ENCODE measurements around the gene XPO6.

The XPO6 gene

DNA sequence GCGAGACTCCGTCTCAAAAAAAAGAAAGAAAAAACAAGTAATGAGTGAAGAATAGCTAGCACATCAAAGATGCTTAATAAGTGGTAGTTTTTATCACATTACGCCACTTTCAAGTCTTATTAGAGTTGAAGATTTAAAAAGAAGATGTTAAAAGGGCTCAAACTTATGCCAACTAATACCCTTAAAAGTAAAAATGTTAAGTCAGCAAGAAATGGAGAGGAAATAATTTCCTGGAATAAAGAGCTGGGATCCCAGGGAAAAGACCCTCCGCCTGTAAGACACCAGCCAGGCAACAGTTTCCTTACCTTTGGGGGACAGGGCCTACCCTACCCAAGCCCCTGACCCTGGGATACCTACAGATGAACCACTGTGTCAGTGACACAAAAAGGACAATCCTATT lies 3.6 kb downstream of the XPO6 start:
- DNase-seq (ENCODE audit: low spot score): no peak

DNA sequence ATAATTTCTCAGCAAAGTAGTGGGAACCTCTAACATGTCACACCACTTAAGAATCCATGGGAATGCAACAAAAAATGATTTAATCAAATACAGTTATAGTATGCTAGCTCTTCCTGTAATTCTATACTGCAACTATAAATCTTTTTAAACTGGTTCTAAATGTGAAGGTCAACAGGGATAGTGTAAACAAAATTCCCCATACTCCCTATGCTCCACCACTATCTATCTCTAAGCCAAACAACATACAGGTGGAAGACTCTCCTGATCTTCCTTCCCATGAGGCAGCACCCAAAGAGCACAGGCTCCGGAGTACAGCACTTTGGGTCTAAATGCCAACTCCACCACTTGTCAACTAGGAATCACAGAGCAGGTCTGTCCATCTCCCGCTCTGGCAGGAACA lies 4.4 kb downstream of the XPO6 start:
- DNase-seq (ENCODE audit: low spot score): no peak

DNA sequence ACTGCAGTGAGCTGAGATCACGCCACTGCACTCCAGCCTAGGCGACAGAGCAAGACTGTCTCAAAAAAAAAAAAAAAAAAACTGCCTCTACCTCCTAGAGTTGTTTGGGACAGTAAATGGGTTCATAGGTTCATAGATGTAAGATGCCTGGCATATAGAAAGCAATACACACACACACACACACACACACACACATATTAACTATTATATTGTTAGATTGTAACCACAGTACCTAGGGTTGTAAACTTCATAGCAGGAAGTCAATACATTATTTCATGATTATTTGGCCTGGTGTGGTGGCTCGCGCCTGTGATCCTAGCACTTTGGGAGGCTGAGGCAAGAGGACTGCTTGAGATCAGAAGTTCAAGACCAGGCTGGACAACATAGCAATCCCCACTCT lies 5.8 kb downstream of the XPO6 start:
- DNase-seq (ENCODE audit: low spot score): no peak

DNA sequence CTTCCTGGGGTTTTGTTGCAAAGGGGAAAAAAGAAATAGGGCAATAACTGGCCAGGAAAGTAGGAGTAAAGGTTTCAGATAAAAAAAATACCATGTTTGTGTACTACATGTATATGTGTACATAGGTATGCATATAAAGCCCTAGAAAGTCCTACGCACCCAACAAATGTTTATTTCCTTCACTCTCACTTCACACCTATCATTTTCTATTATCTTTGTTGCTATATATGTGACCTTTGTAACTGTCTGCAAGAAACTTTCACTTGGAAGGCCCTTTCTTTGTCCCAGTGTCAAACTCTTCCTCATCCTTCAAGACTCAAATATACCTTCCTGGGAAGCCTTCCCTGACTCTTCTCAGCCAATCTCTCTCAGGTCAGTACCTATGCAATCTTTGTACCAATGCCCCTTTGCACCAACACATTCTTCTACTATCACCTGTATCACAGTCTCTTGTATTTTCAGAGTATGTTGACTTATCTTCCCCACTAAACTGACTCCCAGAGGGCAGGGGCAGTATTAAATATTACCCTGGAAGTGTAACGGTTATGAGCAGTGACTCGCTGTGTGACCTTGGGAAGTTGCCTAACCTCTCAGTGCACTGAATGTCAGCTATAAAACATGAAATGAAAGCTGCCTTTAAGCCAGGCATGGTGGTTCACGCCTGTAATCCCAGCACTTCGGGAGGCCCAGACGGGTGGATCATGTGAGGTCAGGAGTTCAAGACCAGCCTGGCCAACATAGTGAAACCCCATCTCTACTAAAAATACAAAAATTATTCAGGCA lies 6.5 kb downstream of the XPO6 start:
- no peak for DNase-seq (ENCODE audit: low spot score)

DNA sequence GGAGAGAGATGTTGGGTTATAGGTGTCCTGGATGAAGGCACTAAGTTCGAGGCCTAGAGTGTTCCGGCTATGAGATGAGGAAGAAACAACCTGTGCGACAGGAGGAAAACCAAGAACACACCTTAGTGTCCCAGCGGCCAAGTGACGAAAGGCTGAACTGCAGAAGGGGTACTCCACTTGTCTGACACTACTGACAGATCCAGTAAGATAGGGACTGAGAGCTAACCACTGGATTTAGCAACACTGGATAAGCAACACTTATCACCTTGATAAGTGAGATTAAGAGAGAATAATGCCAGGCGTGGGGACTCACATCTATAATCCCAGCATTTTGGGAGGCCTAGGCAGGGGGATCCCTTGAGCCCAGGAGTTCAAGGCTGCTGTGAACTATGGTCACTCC lies 7.1 kb downstream of the XPO6 start:
- no peak for DNase-seq (ENCODE audit: low spot score)

GRCh38 chr16:28204204-28204603 lies 7.6 kb downstream of the XPO6 start:
- no peak for DNase-seq (ENCODE audit: low spot score)

DNA sequence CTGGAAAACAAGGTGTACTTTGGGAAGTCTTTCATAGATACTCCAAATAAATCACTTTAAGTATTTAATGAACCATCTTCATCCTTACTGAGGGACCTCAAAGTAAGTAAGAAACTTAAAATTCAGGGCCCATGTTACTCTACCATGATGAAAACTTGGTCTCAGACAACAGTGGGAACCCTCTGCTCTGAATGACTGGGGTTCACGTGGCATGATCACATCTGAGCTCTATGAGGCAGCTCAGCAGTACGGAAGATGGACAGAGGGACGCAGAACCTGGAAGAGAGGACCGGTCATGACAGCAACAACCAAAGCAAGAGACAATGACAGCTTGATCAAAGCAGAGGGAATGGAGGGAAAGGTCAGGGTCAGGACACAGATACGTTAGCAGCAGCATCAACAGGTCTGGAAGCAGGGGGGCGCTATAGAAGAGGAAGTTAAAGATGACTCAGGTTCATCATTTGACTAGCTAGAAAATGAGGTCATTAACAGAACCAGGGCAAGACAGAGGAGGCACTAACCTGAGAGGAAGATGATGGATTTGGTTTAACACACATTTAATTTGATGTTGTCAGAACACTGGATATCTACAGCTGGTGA lies 9.5 kb downstream of the XPO6 start:
- DNase-seq (ENCODE audit: low spot score): no peak

DNA sequence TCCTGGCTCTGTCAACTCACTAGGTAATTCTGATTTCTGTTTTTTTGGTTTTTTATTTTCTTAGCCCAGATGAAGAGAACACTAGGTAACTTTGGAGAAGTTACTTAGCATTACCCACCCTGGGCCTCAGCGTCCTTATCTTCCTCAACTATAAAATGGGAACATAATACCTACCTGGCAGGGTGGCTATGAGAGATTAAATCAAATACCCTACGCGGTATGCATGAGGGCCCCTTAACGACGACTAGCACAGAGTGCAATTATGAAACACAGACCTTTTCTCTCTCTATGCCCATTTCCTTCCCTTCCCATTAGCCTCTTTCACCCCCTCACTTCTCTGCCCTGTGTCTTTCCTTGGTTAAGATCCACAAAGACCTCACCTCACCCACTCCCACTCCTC lies 11.1 kb downstream of the XPO6 start:
- DNase-seq (ENCODE audit: low spot score): no peak

- DNase-seq (ENCODE audit: low spot score): no peak
These were observed 15.3 kb downstream of the XPO6 start for GRCh38 chr16:28196387-28196987.

DNA sequence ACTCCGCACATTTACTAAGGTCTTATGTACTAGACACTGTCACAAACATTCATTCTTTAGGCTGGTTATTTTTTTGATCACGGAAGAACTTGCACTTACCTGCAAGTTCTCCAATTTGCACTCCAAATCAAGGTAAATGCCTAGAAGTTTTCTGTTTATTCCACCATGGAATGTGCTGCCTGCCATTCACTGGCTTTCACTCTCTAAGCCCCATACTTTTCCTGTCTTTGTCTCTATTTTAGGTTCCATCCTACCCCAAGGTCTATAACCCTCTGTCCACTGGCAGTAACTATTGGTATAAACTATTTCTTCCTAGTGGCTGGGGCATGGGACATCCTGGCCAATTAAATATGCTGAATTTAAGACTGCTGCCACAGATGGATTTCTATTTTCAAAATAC lies 15.9 kb downstream of the XPO6 start:
- DNase-seq (ENCODE audit: low spot score): no peak

GRCh38 chr16:28193530-28194423 lies 18.0 kb downstream of the XPO6 start:
- no peak for DNase-seq (ENCODE audit: low spot score)

GRCh38 chr16:28192806-28193529 lies 18.8 kb downstream of the XPO6 start:
- no peak for DNase-seq (ENCODE audit: low spot score)

DNA sequence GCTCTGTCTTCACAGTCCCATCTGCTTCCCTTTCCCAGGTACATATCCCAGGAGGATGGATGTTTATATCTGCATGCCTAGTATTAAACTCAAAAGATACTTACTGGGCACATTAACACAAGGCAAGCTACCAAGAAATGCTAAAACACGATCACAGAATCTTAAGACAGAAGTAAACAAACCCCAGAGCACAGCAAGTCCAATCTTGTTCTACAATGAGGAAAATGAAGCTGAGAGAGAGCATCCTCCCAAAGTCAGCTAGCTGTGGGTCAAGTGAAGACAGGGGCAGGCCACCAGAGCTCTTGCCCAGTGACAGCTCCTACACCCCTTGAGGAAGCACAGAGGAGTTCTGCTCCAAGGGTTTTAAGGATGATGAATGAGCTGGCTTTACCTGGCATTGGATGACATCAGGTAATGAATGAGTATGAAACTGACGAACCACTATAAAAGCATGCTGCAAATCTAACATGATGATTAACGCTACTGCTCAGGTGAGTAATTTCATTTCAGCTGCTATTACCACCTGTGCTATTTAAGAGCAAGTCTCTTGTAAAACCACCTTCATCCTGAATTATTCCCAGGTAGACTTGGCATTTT lies 20.3 kb downstream of the XPO6 start:
- no peak for DNase-seq (ENCODE audit: low spot score)

DNA sequence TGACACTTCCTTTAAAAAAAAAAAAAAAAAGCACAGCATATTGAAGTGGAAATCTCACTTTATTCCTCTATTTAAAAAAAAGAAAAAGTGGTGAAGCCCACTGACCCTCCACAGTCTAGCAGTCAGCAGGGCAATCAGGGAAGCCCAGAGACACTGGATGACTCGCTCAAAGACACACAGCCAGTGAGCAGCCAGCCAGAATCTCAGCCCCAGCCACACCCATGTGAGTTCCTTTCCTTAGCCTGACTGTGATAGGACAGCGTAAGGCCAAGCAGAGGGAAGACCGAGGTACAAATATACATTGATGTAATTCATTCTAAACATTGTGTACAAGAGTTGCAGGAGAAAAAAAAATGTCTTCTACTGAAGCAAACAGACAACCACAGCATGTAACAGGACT lies 22.5 kb downstream of the XPO6 start:
- no peak for DNase-seq (ENCODE audit: low spot score)

GRCh38 chr16:28188085-28188916 lies 23.5 kb downstream of the XPO6 start:
- no peak for DNase-seq (ENCODE audit: low spot score)

GRCh38 chr16:28187595-28188004 lies 24.2 kb downstream of the XPO6 start:
- DNase-seq (ENCODE audit: low spot score): peak; percentile 69

- DNase-seq (ENCODE audit: low spot score): no peak
These were observed 25.0 kb downstream of the XPO6 start for GRCh38 chr16:28186752-28187151.

GRCh38 chr16:28185696-28186095 lies 26.1 kb downstream of the XPO6 start:
- no peak for DNase-seq (ENCODE audit: low spot score)

GRCh38 chr16:28184625-28185024 lies 27.1 kb downstream of the XPO6 start:
- no peak for DNase-seq (ENCODE audit: low spot score)

DNA sequence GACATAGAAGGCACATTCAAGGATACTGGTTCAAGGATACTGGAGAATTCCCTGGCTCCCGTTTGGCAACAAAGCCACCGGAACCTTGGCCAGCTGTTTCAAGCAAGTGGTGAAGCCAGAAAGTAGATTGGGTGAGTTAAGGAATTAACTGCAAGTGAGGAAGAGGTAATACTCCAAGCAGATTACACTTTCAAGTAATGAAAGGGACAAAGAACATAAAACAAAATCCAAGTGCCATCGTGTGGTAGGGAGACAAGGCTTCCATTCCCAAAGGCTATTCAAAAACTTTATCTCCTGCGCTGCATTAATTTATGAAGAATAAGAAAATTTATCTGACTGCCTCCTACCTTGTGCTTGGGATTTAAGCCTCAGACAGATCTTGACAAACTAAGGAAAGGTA lies 27.8 kb downstream of the XPO6 start:
- DNase-seq (ENCODE audit: low spot score): no peak

DNA sequence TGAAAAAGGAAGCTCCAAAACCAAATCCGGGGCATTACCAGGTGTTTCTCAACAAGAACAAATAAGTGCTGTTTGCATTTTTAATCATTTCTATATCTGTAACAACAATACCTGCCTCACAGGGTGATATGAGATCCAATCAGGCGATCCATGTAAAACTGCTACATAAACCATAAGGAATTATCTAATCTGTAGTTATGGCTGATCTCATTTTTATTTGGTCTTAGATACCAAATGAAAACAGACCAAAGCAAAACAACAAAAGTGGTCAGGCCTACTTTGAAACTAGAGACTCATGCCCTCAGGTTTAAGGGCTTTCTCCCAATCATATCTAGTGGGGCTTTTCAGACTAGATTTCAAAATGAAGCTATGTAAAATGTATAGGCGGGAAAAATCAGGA lies 28.3 kb downstream of the XPO6 start:
- DNase-seq (ENCODE audit: low spot score): no peak

Measured in pons (tissue), 1 donor.